NCI-H2081 (cell line): Measurements from ENCODE around the gene GGTLC1.
"Not testable (repeated sequence)": the region's sequence is repeated elsewhere in the genome, so short reads cannot be mapped to it uniquely, and the experiment has no call there.

Experiments
- DNase-seq, 2 experiments: peaks; one replicate each; lab custom pipeline; 2025; lab: John Stamatoyannopoulos, UW

Gene GGTLC1

GRCh38 chr20:23988561-23988960 is at the start of gene GGTLC1:
TSS of gene GGTLC1 (minus strand) at chr20:23988779. CDS start at chr20:23986611, 2,168 bp downstream.
- no peak for DNase-seq

DNA sequence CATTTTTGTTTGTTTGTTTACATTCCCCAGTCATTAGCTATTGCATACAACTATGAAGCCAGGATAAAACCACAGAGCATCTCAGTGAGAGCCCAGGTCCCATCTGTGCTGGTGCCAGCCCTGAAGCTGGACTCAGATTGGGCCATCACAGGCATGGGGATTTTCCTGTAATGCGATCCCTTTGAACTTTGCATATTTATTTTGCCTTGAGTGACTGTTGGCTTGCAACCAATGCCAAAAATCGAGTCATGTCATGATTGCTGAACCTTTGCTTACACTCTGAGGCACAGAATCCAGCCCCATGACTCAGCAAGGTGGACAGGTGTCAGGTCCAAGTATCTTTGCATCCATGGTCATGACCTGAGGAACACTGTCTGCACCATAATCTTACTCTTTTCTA is 46.2 kb upstream of the GGTLC1 start:
- DNase-seq = no peak

DNA sequence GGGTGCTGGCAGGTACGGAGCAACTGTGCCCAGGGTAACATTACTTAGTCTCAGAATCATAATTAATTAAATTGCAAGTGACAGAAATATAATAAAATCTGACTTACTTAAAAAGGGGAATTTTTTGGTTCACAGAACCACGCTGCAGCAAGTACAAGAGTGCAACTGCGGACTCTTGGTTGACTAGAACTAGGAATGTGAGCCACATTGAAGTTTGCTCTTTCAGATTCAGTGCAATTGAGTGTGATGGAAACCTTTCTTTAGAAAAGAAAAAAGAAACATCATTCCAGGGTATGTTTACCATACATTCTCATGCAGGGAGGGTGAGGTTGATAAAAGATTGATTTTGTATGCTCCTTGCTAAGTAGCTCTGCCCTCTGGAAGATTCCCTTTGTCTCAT is 45.0 kb upstream of the GGTLC1 start:
- DNase-seq = no peak

DNA sequence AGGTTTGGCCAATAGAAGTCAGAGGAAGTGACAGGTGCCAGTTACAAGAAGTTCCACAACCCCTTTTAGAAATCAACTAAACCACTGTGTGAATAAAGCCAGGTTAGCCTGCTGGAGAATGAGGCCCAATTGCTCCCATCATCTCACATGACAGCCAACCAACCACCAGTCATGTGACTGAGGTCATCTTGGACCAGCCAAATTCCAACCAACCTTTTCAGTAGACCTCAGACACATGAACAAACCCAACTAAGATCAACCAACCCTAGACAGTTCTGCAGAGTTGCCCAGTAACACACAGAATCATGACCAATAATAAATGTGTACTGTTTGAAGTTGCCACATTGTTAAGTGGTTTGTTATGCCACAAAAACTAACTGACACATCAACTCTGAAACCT is 44.6 kb upstream of the GGTLC1 start:
- DNase-seq = no peak

DNA sequence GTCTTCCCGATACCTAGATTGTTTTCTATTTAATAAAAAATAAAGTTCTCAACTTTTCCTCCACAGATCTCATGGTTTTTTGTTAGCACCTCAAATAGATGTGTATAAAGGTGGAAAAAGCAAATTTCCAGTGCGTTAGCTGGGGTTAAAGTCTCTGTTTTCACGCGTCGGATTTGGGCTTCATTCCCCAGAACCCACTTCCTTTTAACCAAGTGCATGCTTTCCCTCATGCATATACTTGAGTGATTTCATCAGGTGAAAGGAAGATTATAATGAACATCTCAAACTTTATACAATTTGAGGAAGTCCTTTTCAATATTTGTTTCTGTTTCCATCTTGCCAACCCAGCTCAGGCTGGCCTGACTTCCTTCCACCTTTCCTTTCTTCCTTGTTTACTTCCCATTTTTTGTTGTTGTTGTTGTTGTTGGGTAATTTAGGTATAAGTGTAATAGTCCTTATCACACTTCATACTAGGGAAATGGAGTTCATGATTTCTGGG is 43.9 kb upstream of the GGTLC1 start:
- DNase-seq = no peak

DNA sequence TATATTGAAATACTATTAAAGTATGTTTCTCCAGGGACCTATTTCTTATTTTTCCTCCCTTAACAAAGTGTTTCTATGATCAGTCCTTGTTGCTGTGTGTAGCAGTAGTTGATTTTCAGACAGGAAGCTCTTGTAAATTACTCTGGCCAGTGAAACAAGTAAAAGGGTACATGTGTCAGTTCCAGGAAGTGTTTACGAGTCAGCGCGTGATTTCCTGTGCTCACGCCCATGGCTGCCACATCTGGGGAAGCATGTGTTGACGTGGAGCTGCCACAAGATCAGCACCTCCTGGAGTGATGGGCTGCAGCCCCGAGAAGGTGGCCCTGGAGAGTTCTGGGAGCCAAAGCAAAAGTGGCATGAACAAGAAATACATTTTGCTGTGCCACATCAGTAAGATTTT is 38.6 kb upstream of the GGTLC1 start:
- DNase-seq = no peak

DNA sequence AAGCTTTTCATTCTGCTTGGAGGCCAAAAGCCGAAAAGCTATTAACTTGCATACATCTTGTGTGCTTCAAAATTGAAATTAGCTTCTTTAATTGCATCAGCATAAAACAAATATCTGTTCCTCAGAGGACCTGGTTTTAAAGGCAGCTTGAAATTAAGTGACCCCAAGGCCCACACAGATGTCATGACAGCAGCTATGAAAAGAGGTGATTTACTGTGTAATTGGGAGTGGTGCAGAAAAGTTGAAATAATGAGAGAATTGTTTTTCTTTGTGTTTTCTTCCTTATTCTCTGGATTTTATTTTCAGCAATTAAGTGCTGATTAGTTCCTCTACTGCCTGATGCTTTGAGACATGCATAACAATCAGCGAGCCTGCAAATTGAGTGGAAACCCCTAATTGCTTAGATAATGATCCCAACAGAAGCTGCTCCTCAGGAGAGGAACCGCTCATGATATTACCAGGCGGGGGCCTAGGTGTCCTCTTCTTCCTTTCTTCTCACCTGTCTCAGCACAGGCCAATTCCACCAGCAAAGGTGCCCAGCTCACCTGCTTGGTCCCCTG is 34.1 kb upstream of the GGTLC1 start:
- no peak for DNase-seq

DNA sequence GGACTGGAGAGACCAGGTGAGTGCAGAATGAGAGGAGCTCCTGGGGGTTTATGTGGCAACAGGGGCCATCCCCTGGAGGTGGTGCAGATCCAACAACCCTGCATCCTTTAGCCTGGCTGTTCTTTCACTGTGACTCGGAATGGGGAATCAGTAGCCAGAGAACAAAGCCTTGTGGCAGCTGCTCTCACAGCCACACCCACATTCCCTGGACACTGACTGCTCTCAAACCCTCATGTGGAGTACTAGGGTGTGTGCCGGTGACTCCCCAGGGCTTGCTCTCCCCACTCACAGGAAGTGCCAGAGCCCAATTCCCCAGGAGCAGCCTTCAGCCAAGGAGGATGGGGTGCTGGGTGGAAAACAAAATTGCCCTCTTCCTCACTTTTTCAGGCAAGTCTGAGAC is 30.2 kb upstream of the GGTLC1 start:
- no peak for DNase-seq

GRCh38 chr20:24017458-24017755 is 28.8 kb upstream of the GGTLC1 start:
- DNase-seq = no peak

DNA sequence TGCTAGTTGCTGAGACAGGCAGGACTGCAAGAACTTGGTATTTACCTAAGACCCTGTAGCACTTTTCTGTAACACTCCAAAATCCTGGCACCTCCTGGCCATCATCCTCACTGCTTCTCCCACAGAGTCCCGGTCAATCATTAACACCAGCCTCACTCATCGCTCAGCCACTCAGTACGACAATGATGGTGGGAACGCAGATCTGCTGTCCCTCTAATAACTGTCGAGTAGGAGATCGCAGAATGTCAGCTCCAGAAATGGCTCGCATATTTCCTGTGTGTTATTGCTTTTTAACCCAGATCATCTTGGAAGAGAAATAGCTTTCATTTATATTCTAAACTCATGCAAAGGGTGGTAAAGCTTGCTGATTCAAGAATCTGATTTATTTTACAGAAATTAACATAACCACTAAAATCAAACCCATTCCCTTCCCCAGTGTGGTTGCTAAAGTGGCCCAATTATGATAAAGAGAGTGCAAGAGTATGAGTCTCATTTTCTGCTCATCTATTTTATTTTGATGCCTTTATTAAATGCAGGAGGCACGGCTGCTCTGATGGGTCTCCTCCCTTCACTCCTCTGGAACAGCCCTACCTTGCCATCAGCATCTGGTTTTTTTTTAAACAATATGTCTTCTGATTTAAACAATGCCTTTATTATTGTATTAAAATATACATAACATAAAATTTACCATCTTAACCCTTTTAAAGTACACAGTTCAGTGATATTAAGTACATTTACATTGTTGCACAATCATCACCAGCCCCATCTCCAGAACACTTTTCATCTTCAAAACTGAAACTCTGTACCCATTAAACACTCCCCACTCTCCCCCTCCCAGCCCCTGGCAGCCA is 28.3 kb upstream of the GGTLC1 start:
- DNase-seq = no peak

DNA sequence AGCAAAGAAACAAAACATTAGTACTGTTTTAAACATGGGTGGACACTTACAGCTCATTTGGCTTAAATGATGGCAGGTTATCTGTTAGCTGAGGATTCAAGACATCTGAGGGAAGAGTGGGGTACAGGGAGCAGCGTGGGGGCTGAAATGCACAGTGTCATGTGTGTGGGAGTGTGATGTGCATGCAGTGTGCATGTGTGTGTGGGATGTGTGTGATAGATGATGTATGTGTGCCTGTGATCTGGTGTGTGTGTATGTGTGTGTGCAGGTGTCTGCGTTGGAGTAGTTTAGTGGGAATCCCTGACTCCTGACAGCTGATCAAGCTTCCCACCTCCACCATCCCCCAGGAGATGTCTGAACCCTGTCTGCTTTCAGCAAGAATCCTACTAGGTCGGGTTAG is 25.4 kb upstream of the GGTLC1 start:
- DNase-seq = no peak

GRCh38 chr20:24011282-24011681 is 22.7 kb upstream of the GGTLC1 start:
- DNase-seq = no peak

DNA sequence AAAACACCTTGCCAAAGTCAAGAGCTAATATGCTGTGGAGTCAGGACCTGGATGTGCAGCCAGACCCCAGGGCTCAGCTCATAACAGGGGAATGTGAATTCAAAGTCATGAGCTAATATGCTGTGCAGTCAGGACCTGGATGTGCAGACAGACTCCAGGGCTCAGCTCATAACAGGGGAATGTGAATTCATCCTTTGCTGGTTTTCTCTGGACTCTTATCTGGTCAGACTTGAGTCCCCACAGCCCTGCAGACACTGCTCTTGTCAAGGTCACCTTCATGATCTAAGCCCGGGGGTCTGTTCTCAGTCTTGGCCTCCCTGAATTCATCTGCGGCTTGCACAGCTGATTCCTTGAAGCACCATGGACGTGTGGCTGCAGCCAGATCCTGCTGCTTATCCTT is 19.2 kb upstream of the GGTLC1 start:
- DNase-seq = no peak

DNA sequence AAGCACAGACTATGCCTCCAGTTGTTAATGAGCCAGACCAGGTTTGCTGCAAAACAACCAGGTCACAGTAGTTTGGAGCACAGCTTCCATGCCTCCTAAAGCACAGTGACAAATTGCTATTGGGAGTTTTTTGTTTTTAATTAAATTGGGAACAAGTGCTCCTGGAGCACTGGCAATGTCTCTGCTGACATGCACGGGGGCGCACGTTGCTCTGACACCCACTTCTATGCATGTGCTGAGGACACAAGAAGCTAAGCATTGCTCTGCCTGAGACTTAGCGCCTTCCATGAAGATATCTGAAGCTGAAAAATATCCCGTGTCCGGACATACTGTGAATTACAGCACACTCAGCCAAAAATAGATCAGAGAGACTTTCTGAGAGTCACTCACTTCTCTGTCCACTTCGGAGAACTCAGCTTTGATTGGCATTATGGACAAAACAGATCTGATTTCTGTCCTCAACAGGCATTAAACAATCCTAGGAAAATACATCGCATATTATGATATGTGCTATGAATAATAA is 18.6 kb upstream of the GGTLC1 start:
- no peak for DNase-seq

GRCh38 chr20:24006626-24007025 is 18.0 kb upstream of the GGTLC1 start:
- no peak for DNase-seq

DNA sequence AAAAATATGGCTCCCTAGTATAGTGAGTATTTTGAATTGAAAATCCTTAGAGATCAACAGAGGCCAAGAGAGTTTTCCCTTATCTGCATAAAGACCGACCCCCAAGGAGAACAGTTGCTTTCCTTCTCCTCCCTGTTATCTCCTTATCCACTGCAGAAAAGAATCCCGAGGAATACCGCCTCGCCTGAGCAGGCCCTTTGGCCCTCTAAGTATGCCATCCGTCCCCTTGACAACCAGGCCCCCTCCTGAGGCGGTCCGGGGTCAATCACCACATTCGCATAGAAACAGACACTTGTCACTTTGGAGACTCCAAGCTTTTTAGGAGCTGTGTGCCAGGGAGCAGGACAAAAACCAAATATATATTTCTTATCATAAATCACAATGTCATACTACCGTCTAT is 15.9 kb upstream of the GGTLC1 start:
- DNase-seq = no peak

DNA sequence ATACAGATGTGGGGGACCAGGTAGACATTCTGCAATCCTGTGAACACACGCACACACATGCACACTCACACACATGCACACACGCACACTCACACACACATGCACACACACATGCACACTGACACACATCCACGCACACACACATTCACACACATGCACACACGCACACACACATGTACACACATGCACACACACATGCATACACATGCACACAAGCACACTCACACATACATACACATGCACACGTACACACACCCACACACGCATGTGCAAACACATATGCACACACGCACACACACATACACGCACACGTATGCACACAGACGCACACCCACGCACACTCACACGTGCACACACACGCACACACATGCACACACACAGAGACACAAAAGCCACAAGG is 14.3 kb upstream of the GGTLC1 start:
- DNase-seq = no peak

GRCh38 chr20:24001712-24002405 is 13.3 kb upstream of the GGTLC1 start:
- DNase-seq = no peak

DNA sequence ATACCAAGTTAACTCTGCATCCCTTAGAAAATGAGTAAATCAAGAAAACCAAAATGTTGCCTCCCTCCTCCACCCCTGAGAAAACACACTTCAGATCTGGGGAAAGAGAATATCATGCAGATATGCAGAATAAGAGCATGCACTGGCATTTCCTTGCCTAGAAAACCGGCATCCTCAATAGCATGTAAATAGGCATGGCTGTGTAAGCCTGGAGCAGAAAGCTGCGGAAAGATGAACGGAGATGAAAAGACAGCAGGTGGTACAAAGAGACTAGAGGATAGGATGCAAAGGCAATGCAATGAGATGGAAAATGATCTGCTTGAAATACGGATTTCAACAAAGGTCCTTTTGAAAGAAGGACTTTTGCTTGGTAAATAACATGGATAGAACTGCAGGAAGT is 10.3 kb upstream of the GGTLC1 start:
- DNase-seq = no peak

DNA sequence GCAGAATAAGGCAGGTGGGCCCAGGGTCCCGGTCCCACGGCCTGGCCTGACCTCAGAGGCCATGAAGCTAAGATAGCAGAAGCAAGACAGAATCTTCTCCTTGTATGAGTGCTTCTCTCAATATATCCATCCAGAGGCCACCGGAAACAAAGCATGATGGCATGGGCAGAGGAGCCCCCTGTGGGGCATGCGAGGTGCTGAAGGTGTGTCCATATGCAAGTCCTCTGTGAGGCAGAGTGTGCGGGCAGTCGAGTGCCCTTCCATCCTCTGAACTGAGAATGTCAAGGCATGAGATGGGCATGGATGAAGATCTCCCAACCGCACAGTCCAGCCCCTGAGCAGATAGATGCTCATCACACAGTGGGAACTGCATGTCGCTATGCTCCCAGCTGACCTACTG is 9.8 kb upstream of the GGTLC1 start:
- DNase-seq = no peak

- DNase-seq = peak; percentile 4 to 41
Observed at GRCh38 chr20:23995905-23996666, 7.5 kb upstream of the GGTLC1 start.

GRCh38 chr20:23995291-23995690 is 6.7 kb upstream of the GGTLC1 start:
- not testable (repeated sequence) for DNase-seq
